Vagina (tissue), 2 donors: ENCODE results near the gene ZBTB20. TPM values are rescaled to one million over a fixed set of nuclear protein-coding genes. Genes with fewer than 3 reads are reported as not detected.
A peak's percentile ranks its signal among the peaks of the same experiment; 100 is the strongest.

Experiments used
- DNase-seq, 2 donors: peaks; one replicate each; pipeline ENCODE4 v3.0.0-alpha.2; 2017; ENCODE audit errors: extremely low spot score in 2 of 2
- H3K27ac ChIP-seq: fragments of 200-600 bp; sonication (generic); one replicate; pipeline ENCODE4 v1.5.1; 2019
- H3K27me3 ChIP-seq: fragments of 200-600 bp; sonication (generic); one replicate; pipeline ENCODE4 v1.5.1; 2019
- H3K36me3 ChIP-seq, 2 donors: fragments of 200-600 bp; sonication (generic); one replicate each; pipeline ENCODE4 v1.5.1; 2017 to 2019
- H3K4me1 ChIP-seq: fragments of 200-600 bp; sonication (generic); one replicate; pipeline ENCODE4 v1.5.1; 2019
- H3K4me3 ChIP-seq, 2 donors: fragments of 200-600 bp; sonication (generic); 1 replicate in 1 of 2; 2 replicates in 1 of 2; pipeline ENCODE4 v1.5.1; 2016 to 2019
- H3K9me3 ChIP-seq: fragments of 200-600 bp; sonication (generic); one replicate; pipeline ENCODE4 v1.5.1; 2019
- POLR2A ChIP-seq, 2 donors: fragments of 450-650 bp; IDR thresholded peaks; one replicate each; pipeline ENCODE4 v1.6.1; 2017; ENCODE audit warnings: antibody characterized with exemption in 2 of 2, mild to moderate bottlenecking in 2 of 2, moderate library complexity in 2 of 2
- POLR2AphosphoS5 ChIP-seq, 2 donors: sonication (generic); formaldehyde crosslinking; IDR thresholded peaks; one replicate each; pipeline ENCODE4 v1.9.0; 2017; ENCODE audit warnings: antibody characterized with exemption in 2 of 2, mild to moderate bottlenecking in 2 of 2, low read depth in 1 of 2; ENCODE audit not compliant: insufficient read depth in 1 of 2
- intact Hi-C: fragments of 100-400 bp; cut with DNase I; formaldehyde crosslinking; loops from one replicate; pipeline ENCODE4 v1.15.1; 2023
- total RNA-seq: library from RNA; depleted of rRNA; stranded (reverse); fragments of >200 nt; gene quantifications from one replicate; pipeline ENCODE4 v1.2.3, GENCODE V29; 2016
- TF ChIP-seq, protein P1 (sequence below), 3 experiments: fragments of 450-650 bp in 2 of 3; fragments of 200-600 bp in 1 of 3; sonication (generic) in 1 of 3; IDR thresholded peaks; one replicate each; pipeline ENCODE4 v1.5.1; 2017 to 2019; ENCODE audit warnings: antibody characterized with exemption in 3 of 3, mild to moderate bottlenecking in 2 of 3, moderate library complexity in 2 of 3

ZBTB20 gene
- total RNA-seq, 1 donor from 2014 or later = 64.8 TPM

DNA sequence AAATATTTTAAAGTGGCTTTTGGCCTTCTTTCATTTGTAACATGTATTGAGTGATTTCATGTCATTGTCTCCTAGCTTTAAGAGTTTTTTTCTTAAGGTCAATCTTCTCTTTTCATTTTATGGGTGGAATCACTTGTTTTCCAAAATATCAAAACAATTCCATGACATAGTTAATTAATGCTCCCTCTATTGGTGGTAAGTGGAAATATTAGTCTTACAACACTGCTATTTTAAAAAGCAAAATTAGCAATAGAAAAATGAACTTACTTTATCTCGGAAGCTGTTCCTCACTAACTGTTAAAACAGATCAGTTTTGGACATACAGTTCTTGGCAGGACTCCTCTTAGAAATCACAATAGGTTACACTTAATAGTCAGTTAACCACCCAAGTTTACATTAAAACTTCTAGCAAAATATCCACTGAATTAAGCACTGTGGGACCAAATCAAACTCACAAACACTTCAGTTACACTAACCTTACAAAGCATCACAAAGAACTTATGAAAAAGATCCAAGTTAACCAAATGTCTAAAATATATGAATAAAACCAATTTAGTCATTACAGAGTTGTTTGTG, 810.9 kb downstream of the ZBTB20 start:
- DNase-seq = no peak
- Histone ChIP-seq H3K36me3 (peaks cover 0 to 11% of the 10 kb centered on the region in 2 donors), H3K27ac (no peak overlapping the region), H3K27me3 (no peaks in the 10 kb centered on the region), H3K4me1 (peaks cover 14% of the 10 kb centered on the region), H3K9me3 (no peaks in the 10 kb centered on the region), H3K4me3 (no peak overlapping the region)
- intact Hi-C loops = no loop called here
- TF ChIP-seq, protein P1, sequence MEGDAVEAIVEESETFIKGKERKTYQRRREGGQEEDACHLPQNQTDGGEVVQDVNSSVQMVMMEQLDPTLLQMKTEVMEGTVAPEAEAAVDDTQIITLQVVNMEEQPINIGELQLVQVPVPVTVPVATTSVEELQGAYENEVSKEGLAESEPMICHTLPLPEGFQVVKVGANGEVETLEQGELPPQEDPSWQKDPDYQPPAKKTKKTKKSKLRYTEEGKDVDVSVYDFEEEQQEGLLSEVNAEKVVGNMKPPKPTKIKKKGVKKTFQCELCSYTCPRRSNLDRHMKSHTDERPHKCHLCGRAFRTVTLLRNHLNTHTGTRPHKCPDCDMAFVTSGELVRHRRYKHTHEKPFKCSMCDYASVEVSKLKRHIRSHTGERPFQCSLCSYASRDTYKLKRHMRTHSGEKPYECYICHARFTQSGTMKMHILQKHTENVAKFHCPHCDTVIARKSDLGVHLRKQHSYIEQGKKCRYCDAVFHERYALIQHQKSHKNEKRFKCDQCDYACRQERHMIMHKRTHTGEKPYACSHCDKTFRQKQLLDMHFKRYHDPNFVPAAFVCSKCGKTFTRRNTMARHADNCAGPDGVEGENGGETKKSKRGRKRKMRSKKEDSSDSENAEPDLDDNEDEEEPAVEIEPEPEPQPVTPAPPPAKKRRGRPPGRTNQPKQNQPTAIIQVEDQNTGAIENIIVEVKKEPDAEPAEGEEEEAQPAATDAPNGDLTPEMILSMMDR (IDR thresholded peaks at IDR 0.05) = no peak
- TF ChIP-seq POLR2A (IDR thresholded peaks at IDR 0.05) (no peak), POLR2AphosphoS5 (IDR thresholded peaks at IDR 0.05; ENCODE audit: insufficient read depth in 1 of 2, low read depth in 1 of 2) (no peak)

DNA sequence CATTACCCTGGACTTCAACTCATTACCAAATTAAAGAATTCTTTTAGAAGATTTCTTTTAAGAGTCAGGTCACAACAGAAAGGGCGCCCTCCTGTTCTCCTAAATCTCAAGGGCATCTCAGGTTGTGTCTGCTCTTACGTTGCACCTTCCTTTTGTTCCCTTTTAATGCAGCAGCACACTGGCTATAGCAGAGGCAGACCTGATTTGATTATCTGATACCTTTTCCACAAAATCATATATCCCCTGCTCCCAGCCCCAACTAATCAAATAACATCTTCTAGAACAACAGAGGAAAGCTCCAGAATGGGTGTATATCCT, 813.2 kb downstream of the ZBTB20 start:
- no peaks in the 10 kb centered on the region for H3K27me3 ChIP-seq
- peaks cover 7% of the 10 kb centered on the region for H3K4me1 ChIP-seq
- no peak overlapping the region for H3K27ac ChIP-seq
- intact Hi-C loops = no loop called here
- no peak overlapping the region for H3K4me3 ChIP-seq
- TF ChIP-seq POLR2AphosphoS5 (IDR thresholded peaks at IDR 0.05; ENCODE audit: insufficient read depth in 1 of 2, low read depth in 1 of 2) (no peak), POLR2A (IDR thresholded peaks at IDR 0.05) (no peak)
- TF ChIP-seq, protein P1 (IDR thresholded peaks at IDR 0.05) = no peak
- no peaks in the 10 kb centered on the region for H3K9me3 ChIP-seq
- DNase-seq = no peak
- H3K36me3 ChIP-seq = peaks cover 0 to 7% of the 10 kb centered on the region in 2 donors

DNA sequence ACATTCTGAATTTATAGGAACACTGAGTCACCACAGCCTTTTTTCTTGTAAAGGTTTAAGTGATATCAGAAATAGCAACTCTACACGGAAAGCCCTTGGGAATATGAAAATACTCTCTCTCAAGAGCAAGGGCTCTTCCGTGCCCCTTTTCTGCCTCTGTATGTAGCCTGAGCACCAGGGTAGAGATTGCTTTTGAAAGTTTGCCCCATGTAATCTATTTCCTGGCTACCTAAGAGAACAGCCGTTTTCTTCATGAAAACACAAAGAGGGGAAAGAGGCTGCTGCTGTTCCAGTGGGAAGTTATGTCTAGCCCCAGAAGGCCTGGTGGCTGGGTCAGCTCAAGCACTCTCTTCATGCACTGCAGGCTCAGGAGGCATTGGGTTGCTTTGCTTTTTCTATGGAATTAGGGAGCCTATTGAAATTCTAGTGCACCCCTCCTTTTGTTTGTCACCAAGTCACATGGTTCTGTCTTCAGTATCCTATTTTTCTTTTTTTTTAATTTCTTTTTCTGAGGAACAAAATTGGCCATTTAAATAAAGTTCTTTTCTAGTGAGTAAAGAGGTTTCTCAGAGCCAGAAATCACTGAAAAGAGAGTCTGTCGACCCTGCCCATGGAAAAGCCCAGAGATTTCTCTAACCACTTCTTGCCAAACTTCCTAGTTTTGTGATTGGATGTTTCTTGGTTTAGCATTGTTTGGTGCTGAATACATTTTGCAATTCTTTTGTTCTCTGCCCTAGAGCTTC, 813.7 kb downstream of the ZBTB20 start:
- no peaks in the 10 kb centered on the region for H3K27me3 ChIP-seq
- peaks cover 7% of the 10 kb centered on the region for H3K4me1 ChIP-seq
- no peak for DNase-seq
- TF ChIP-seq POLR2A (IDR thresholded peaks at IDR 0.05) (no peak), POLR2AphosphoS5 (IDR thresholded peaks at IDR 0.05; ENCODE audit: insufficient read depth in 1 of 2, low read depth in 1 of 2) (no peak)
- TF ChIP-seq, protein P1 (IDR thresholded peaks at IDR 0.05) = no peak
- no peaks in the 10 kb centered on the region for H3K9me3 ChIP-seq
- H3K36me3 ChIP-seq = peaks cover 0 to 4% of the 10 kb centered on the region in 2 donors
- peak overlapping the region; percentile 13 for H3K27ac ChIP-seq
- intact Hi-C loops = no loop called here
- no peak overlapping the region for H3K4me3 ChIP-seq

DNA sequence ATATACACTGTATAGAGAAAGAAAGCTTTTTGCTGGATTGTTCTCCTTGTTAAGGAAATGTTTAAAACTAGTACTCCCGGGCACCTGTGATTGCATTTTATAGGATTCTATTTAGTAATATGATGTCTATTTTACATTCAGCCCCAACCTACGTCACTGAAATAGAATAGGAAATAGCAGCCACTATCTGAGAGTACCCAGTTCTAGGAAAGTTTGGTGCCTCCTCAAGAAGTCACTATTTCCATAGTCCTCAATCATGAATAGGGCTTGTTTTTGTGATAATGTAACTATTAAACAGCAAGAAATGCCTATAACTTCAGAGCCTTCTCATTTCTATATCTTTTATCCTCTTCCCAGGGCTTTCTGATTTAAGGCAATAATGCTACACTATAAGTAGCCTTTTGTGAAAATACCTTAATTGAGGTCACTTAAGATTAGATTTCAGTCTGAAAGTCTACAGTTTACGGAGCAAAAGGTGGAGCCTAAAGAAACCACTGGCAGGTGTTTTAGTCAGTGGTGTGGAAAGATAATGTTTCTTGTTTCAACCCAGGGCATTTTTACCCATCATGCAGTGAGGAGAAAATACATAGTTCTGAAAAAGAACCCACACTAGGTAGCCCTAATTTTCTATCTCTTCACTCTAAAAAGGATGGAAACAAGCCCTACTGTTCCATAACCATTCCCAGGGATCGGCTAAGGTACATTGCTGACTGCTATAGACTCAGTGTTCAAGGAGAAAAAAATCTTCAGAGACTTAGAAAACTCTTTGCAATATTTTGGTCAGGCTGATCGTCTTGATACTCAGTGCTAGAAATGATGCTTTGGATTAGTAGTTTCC, 814.5 kb downstream of the ZBTB20 start:
- Histone ChIP-seq H3K27me3 (no peaks in the 10 kb centered on the region), H3K4me3 (no peak overlapping the region), H3K36me3 (no peaks in the 10 kb centered on the region), H3K4me1 (peaks cover 7% of the 10 kb centered on the region), H3K9me3 (no peaks in the 10 kb centered on the region), H3K27ac (peak overlapping the region; percentile 13)
- intact Hi-C loops = no loop called here
- no peak for TF ChIP-seq POLR2A (IDR thresholded peaks at IDR 0.05)
- TF ChIP-seq POLR2AphosphoS5 (IDR thresholded peaks at IDR 0.05; ENCODE audit: insufficient read depth in 1 of 2, low read depth in 1 of 2) = no peak
- TF ChIP-seq, protein P1 (IDR thresholded peaks at IDR 0.05) = no peak
- DNase-seq = no peak
